ENCODE data around the gene SLC23A2.

GRCh38 chr20:4802527-4802926 is 198.8 kb downstream of the SLC23A2 start:
- TF ChIP-seq, protein P1, sequence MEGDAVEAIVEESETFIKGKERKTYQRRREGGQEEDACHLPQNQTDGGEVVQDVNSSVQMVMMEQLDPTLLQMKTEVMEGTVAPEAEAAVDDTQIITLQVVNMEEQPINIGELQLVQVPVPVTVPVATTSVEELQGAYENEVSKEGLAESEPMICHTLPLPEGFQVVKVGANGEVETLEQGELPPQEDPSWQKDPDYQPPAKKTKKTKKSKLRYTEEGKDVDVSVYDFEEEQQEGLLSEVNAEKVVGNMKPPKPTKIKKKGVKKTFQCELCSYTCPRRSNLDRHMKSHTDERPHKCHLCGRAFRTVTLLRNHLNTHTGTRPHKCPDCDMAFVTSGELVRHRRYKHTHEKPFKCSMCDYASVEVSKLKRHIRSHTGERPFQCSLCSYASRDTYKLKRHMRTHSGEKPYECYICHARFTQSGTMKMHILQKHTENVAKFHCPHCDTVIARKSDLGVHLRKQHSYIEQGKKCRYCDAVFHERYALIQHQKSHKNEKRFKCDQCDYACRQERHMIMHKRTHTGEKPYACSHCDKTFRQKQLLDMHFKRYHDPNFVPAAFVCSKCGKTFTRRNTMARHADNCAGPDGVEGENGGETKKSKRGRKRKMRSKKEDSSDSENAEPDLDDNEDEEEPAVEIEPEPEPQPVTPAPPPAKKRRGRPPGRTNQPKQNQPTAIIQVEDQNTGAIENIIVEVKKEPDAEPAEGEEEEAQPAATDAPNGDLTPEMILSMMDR (IDR thresholded peaks at IDR 0.05), result no peak
- TF ChIP-seq POLR2AphosphoS5 (IDR thresholded peaks at IDR 0.05) (no peak), POLR2A (IDR thresholded peaks at IDR 0.05) (no peak), EP300 (IDR thresholded peaks at IDR 0.05) (no peak)

Measured in suprapubic skin (tissue), 4 donors.